HFFc6 (cell line): ENCODE measurements around the gene ATOX1. TPM values are rescaled to one million over a fixed set of nuclear protein-coding genes. Genes with fewer than 3 reads are reported as not detected.
A peak's percentile ranks its signal among the peaks of the same experiment; 100 is the strongest.
"Not testable (repeated sequence)": the region's sequence is repeated elsewhere in the genome, so short reads cannot be mapped to it uniquely, and the experiment has no call there.

ENCODE experiments used
- DNase-seq: peaks from one replicate; pipeline ENCODE4 v3.0.0-alpha.2; 2018
- H3K27ac Mint-ChIP-seq: 2 replicates; pipeline ENCODE4 v1.8.0; 2020; ENCODE audit warnings: mild to moderate bottlenecking, mixed read lengths
- H3K27me3 Mint-ChIP-seq: 2 replicates; pipeline ENCODE4 v1.8.0; 2021; ENCODE audit warnings: mild to moderate bottlenecking, moderate library complexity, mixed read lengths; ENCODE audit not compliant: insufficient read depth
- H3K36me3 Mint-ChIP-seq: 2 replicates; pipeline ENCODE4 v1.8.0; 2021; ENCODE audit warnings: low read depth, mixed read lengths
- H3K4me1 Mint-ChIP-seq: 2 replicates; pipeline ENCODE4 v1.8.0; 2020; ENCODE audit warnings: low read depth, mixed read lengths
- H3K4me3 Mint-ChIP-seq: 2 replicates; pipeline ENCODE4 v1.8.0; 2020; ENCODE audit warnings: mild to moderate bottlenecking, moderate library complexity, mixed read lengths
- H3K9me3 Mint-ChIP-seq: 2 replicates; pipeline ENCODE4 v1.8.0; 2020; ENCODE audit warnings: mild to moderate bottlenecking, mixed read lengths
- CTCF ChIP-seq: fragments of 200-600 bp; sonication (generic); IDR thresholded peaks from 2 replicates; pipeline ENCODE4 v1.5.0; 2021; ENCODE audit warnings: antibody characterized with exemption, mild to moderate bottlenecking
- total RNA-seq, 6 experiments: library from RNA; stranded (reverse); fragmentation: NEBNext Ultra II Directional; extraction: Animal tissue kit (Norgen Biotek cat#: 25700); gene quantifications; 2 replicates in 1 of 6; 3 replicates in 5 of 6; pipeline ENCODE4 v1.2.3, GENCODE V29; 2021

Gene ATOX1
- total RNA-seq, 6 experiments from 2014 or later, result 148 to 185 (median 155) TPM

- Mint-ChIP-seq H3K9me3 (no peaks in the 10 kb centered on the region), H3K4me3 (peak overlapping the region; percentile 67), H3K4me1 (peaks cover 72% of the 10 kb centered on the region), H3K27me3 (peaks cover 7% of the 10 kb centered on the region), H3K27ac (peak overlapping the region; percentile 100), H3K36me3 (no peaks in the 10 kb centered on the region)
- TF ChIP-seq CTCF, result no peak
- DNase-seq, result peak; percentile 97
Observed at GRCh38 chr5:151699071-151699901, 59.1 kb downstream of the ATOX1 start.

- H3K36me3 Mint-ChIP-seq, H3K4me3 Mint-ChIP-seq: not testable (repeated sequence)
- H3K27ac Mint-ChIP-seq, result peak overlapping the region; percentile 100
Observed at GRCh38 chr5:151698081-151698480, 60.4 kb downstream of the ATOX1 start.

GRCh38 chr5:151697452-151697851, 61.0 kb downstream of the ATOX1 start:
- TF ChIP-seq CTCF, result no peak
- H3K4me3 Mint-ChIP-seq, result peak overlapping the region; percentile 53
- H3K27me3 Mint-ChIP-seq, result peaks cover 7% of the 10 kb centered on the region
- DNase-seq, result no peak
- no peaks in the 10 kb centered on the region for H3K9me3 Mint-ChIP-seq
- peaks cover 87% of the 10 kb centered on the region for H3K4me1 Mint-ChIP-seq
- peak overlapping the region; percentile 100 for H3K27ac Mint-ChIP-seq
- no peaks in the 10 kb centered on the region for H3K36me3 Mint-ChIP-seq

More at GRCh38 chr5:151698081-151698480, 60.4 kb downstream of the ATOX1 start:
- not testable (repeated sequence) for H3K9me3 Mint-ChIP-seq, DNase-seq, H3K27me3 Mint-ChIP-seq
- H3K4me1 Mint-ChIP-seq, result peaks cover 83% of the 10 kb centered on the region

GRCh38 chr5:151696470-151697061, 61.9 kb downstream of the ATOX1 start:
- no peak for TF ChIP-seq CTCF
- Mint-ChIP-seq H3K36me3 (no peaks in the 10 kb centered on the region), H3K4me3 (peak overlapping the region; percentile 89), H3K4me1 (peaks cover 91% of the 10 kb centered on the region), H3K9me3 (no peaks in the 10 kb centered on the region), H3K27ac (peak overlapping the region; percentile 100), H3K27me3 (peaks cover 7% of the 10 kb centered on the region)
- peak; percentile 96 for DNase-seq

- H3K4me3 Mint-ChIP-seq, result no peak overlapping the region; the same call in none of the 2 replicates
- no peak for DNase-seq
- peak overlapping the region; percentile 100 for H3K27ac Mint-ChIP-seq
Observed at GRCh38 chr5:151695464-151695863, 63.0 kb downstream of the ATOX1 start.

More at GRCh38 chr5:151695464-151695863, 63.0 kb downstream of the ATOX1 start:
- Mint-ChIP-seq H3K9me3 (no peaks in the 10 kb centered on the region), H3K27me3 (peaks cover 7% of the 10 kb centered on the region), H3K36me3 (no peaks in the 10 kb centered on the region), H3K4me1 (peaks cover 86% of the 10 kb centered on the region)
- TF ChIP-seq CTCF, result no peak
